GM10266 (cell line): Measurements from ENCODE around the gene SNRPA.

Source experiments
- DNase-seq: peaks from one replicate; pipeline ENCODE4 v3.0.0; 2012; ENCODE audit errors: extremely low spot score
- CTCF ChIP-seq: IDR thresholded peaks from 2 replicates; pipeline ENCODE4 v1.5.1; 2012; ENCODE audit warnings: mild to moderate bottlenecking, low read depth; ENCODE audit not compliant: control insufficient read depth, insufficient read depth; ENCODE audit errors: missing control alignments

The SNRPA gene

GRCh38 chr19:40705950-40706619, 44.9 kb upstream of the SNRPA start:
- no peak for TF ChIP-seq CTCF

GRCh38 chr19:40707615-40708014, 43.4 kb upstream of the SNRPA start:
- no peak for TF ChIP-seq CTCF
- no peak for DNase-seq

More at GRCh38 chr19:40705950-40706619, 44.9 kb upstream of the SNRPA start:
- no peak for DNase-seq

GRCh38 chr19:40709817-40710216, 41.2 kb upstream of the SNRPA start:
- TF ChIP-seq CTCF, result no peak
- no peak for DNase-seq

- no peak for DNase-seq
- TF ChIP-seq CTCF, result no peak
Observed at GRCh38 chr19:40713939-40714338, 37.1 kb upstream of the SNRPA start.

- no peak for TF ChIP-seq CTCF
- peak; percentile 95 for DNase-seq
Observed at GRCh38 chr19:40714441-40715299, 36.3 kb upstream of the SNRPA start.

- peak; percentile 46 for DNase-seq
- TF ChIP-seq CTCF, result no peak
Observed at GRCh38 chr19:40716031-40716481, 34.9 kb upstream of the SNRPA start.
